ENCODE results near the gene PARP8. TPM values are rescaled to one million over a fixed set of nuclear protein-coding genes. Genes with fewer than 3 reads are reported as not detected.

Gene PARP8
- total and polyA plus RNA-seq, 9 of the 15 experiments (the other 6 are each of a cell fraction or from before 2014, with no cell fraction given) = 0.03 to 0.31 TPM; not detected in 7

GRCh38 chr5:50730336-50730735, 63.9 kb downstream of the PARP8 start:
- no peaks in the 10 kb centered on the region for H3K36me3 ChIP-seq (ENCODE audit: control insufficient read depth, insufficient read depth, low read length)
- no peak for TF ChIP-seq ID3 (CRISPR knock-in tag; IDR thresholded peaks at IDR 0.05)
- no peak for TF ChIP-seq ID3 (tag; IDR thresholded peaks at IDR 0.05)
- no peaks in the 10 kb centered on the region; the same call in 1 of the 2 replicates for H3K9me3 ChIP-seq (replicated peaks; ENCODE audit: control insufficient read depth, insufficient read depth, low read depth, low read length)
- no peaks in the 10 kb centered on the region for H3K9me1 ChIP-seq (ENCODE audit: control insufficient read depth, insufficient read depth, low read length)
- in situ Hi-C loops (cut with MboI) (no loop called here), intact Hi-C loops (cut with micrococcal nuclease) (no loop called here)
- H3K27ac ChIP-seq (ENCODE audit: extremely low read depth, low read depth, low read length) = no peak overlapping the region
- no peak overlapping the region for H2AFZ ChIP-seq (ENCODE audit: low read depth, low read length)
- no peaks in the 10 kb centered on the region for H3K27me3 ChIP-seq (ENCODE audit: control insufficient read depth in 2 of 2, insufficient read depth in 2 of 2, low read length in 2 of 2)
- H3K4me1 ChIP-seq (replicated peaks in 1 of 2; ENCODE audit: control insufficient read depth in 2 of 2, insufficient read depth in 2 of 2, low read length in 2 of 2) = no peaks in the 10 kb centered on the region
- ATAC-seq (no peak), DNase-seq (ENCODE audit: extremely low read depth in 1 of 4, low spot score in 3 of 4) (no peak), FAIRE-seq (no peak)
- POLR2A ChIA-PET = no interaction called here
- no TSS peak for BruUV-seq (replicated peaks)
- no peak overlapping the region for H3K4me3 ChIP-seq
- 0% methylated on average over 5 of the region's 5 CpGs for WGBS (ENCODE audit: insufficient coverage, low coverage, missing lambda C conversion rate)
- no peaks in the 10 kb centered on the region for H4K20me1 ChIP-seq (replicated peaks; ENCODE audit: control insufficient read depth, insufficient read depth, low read length)
- H3K4me2 ChIP-seq (ENCODE audit: insufficient read depth, low read length) = no peak overlapping the region
- CTCF ChIA-PET (ENCODE audit: low intra/inter-chr PET ratio) = no interaction called here
- no peak overlapping the region for H3K9ac ChIP-seq (ENCODE audit: insufficient read depth in 1 of 2, low read depth in 2 of 2, low read length in 2 of 2)
- no peaks in the 10 kb centered on the region for H3K79me2 ChIP-seq (ENCODE audit: control insufficient read depth, insufficient read depth, low read length)

GRCh38 chr5:50730841-50731240, 64.4 kb downstream of the PARP8 start:
- Histone ChIP-seq H4K20me1 (replicated peaks; ENCODE audit: control insufficient read depth, insufficient read depth, low read length) (no peaks in the 10 kb centered on the region), H3K27me3 (ENCODE audit: control insufficient read depth in 2 of 2, insufficient read depth in 2 of 2, low read length in 2 of 2) (no peaks in the 10 kb centered on the region), H3K4me2 (ENCODE audit: insufficient read depth, low read length) (no peak overlapping the region), H3K27ac (ENCODE audit: extremely low read depth, low read depth, low read length) (no peak overlapping the region), H2AFZ (ENCODE audit: low read depth, low read length) (no peak overlapping the region), H3K9ac (ENCODE audit: insufficient read depth in 1 of 2, low read depth in 2 of 2, low read length in 2 of 2) (no peak overlapping the region), H3K79me2 (ENCODE audit: control insufficient read depth, insufficient read depth, low read length) (no peaks in the 10 kb centered on the region), H3K4me1 (replicated peaks in 1 of 2; ENCODE audit: control insufficient read depth in 2 of 2, insufficient read depth in 2 of 2, low read length in 2 of 2) (no peaks in the 10 kb centered on the region), H3K9me3 (replicated peaks; ENCODE audit: control insufficient read depth, insufficient read depth, low read depth, low read length) (no peaks in the 10 kb centered on the region; the same call in 1 of the 2 replicates), H3K4me3 (no peak overlapping the region), H3K36me3 (ENCODE audit: control insufficient read depth, insufficient read depth, low read length) (no peaks in the 10 kb centered on the region), H3K9me1 (ENCODE audit: control insufficient read depth, insufficient read depth, low read length) (no peaks in the 10 kb centered on the region)
- no peak for ATAC-seq
- intact Hi-C loops (cut with micrococcal nuclease) = no loop called here
- ChIA-PET POLR2A (no interaction called here), CTCF (ENCODE audit: low intra/inter-chr PET ratio) (no interaction called here)
- WGBS (ENCODE audit: insufficient coverage, low coverage, missing lambda C conversion rate) = 5% methylated on average over 4 of the region's 4 CpGs
- DNase-seq (ENCODE audit: extremely low read depth in 1 of 4, low spot score in 3 of 4) = no peak
- in situ Hi-C loops (cut with MboI) = no loop called here
- BruUV-seq (replicated peaks) = no TSS peak
- FAIRE-seq = no peak
- TF ChIP-seq JUND (IDR thresholded peaks at IDR 0.05; ENCODE audit: borderline replicate concordance, low read depth, low read length) = no peak
- no peak for TF ChIP-seq JUND (tag; IDR thresholded peaks at IDR 0.05; ENCODE audit: borderline replicate concordance, low read depth, low read length)
- TF ChIP-seq RBM17 (IDR thresholded peaks at IDR 0.05; ENCODE audit: borderline replicate concordance, low read depth, low read length) = no peak
- no peak for TF ChIP-seq HDAC8 (tag; IDR thresholded peaks at IDR 0.05)
- no peak for TF ChIP-seq CSDE1 (IDR thresholded peaks at IDR 0.05)
- no peak for TF ChIP-seq CBX1 (IDR thresholded peaks at IDR 0.05; ENCODE audit: low read depth)
- TF ChIP-seq ZBTB17 (CRISPR knock-in tag; IDR thresholded peaks at IDR 0.05) = no peak
- TF ChIP-seq MAX (CRISPR knock-in tag; IDR thresholded peaks at IDR 0.05) = no peak
- no peak for TF ChIP-seq ZNF277 (CRISPR knock-in tag; IDR thresholded peaks at IDR 0.05; ENCODE audit: borderline replicate concordance)
- no peak for TF ChIP-seq NFRKB (IDR thresholded peaks at IDR 0.05; ENCODE audit: low read depth)
- TF ChIP-seq NRF1 (conservative IDR thresholded peaks at IDR 0.05 in 1 of 2, IDR thresholded peaks at IDR 0.05 in 1 of 2) = no peak
- no peak for TF ChIP-seq SRSF1 (IDR thresholded peaks at IDR 0.05; ENCODE audit: low read depth, low read length)
- no peak for TF ChIP-seq TRIM24 (IDR thresholded peaks at IDR 0.05)
- no peak for TF ChIP-seq CEBPG (CRISPR knock-in tag; IDR thresholded peaks at IDR 0.05)
- TF ChIP-seq CEBPG (tag; conservative IDR thresholded peaks at IDR 0.05 in 1 of 2, IDR thresholded peaks at IDR 0.05 in 1 of 2) = no peak
- no peak for TF ChIP-seq ZC3H8 (IDR thresholded peaks at IDR 0.05)
